Effector CD4-positive, alpha-beta T cell (primary cell): ENCODE data around the gene ADSS1.

Source experiments
- DNase-seq: peaks from one replicate; pipeline ENCODE4 v3.0.0-alpha.2; 2020

Gene ADSS1

DNA sequence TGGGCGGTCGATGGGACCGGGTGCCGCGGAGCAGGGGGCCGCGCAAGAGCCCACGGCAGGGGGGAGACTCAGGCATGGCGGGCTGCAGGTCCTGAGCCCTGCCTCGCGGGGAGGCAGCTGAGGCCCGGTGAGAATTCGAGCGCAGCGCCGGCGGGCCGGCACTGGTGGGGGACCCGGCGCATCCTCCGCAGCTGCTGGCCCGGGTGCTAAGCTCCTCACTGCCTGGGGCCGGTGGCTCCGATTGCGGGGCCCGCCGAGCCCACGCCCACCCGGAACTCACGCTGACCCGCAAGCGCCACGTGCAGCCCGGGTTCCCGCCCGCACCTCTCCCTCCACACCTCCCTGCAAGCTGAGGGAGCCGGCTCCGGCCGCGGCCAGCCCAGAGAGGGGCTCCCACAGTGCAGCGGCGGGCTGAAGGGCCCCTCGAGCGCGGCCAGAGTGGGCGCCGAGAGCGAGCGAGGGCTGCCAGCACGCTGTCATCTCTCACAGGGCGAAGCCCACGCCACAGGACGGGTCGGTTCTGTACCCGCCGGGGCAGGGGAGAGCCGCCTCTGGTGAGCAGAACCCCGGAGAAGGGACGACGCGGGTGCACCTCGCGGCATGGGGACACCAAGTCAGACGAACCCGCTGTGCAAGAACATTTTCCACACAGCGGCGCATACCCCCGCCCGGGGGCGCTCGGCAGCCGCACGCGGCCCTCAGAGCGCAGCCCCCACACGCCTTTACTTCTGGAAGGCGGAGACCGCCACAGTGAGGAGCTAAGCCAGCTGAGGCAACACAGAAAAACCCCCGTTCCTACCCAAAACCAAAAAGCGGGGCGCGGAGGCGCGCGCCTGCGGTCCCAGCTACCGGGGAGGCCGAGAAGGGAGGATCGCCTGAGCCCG lies 27.8 kb downstream of the ADSS1 start:
- no peak for DNase-seq

DNA sequence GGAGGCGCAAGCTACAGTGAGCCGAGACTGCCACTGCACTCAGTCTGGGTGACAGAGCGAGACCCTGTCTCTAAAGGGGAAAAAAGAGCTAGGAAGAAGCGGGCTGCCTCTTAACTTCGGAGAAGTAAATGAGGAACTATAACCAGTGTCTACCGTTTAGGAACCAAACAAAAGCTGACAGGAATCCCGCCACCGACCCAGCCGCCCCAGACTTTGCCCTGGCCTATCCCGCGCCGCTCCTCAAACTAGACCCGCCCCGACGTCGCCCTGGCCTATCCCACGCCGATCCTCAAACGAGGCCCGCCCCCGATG lies 28.4 kb downstream of the ADSS1 start:
- DNase-seq, result no peak

DNA sequence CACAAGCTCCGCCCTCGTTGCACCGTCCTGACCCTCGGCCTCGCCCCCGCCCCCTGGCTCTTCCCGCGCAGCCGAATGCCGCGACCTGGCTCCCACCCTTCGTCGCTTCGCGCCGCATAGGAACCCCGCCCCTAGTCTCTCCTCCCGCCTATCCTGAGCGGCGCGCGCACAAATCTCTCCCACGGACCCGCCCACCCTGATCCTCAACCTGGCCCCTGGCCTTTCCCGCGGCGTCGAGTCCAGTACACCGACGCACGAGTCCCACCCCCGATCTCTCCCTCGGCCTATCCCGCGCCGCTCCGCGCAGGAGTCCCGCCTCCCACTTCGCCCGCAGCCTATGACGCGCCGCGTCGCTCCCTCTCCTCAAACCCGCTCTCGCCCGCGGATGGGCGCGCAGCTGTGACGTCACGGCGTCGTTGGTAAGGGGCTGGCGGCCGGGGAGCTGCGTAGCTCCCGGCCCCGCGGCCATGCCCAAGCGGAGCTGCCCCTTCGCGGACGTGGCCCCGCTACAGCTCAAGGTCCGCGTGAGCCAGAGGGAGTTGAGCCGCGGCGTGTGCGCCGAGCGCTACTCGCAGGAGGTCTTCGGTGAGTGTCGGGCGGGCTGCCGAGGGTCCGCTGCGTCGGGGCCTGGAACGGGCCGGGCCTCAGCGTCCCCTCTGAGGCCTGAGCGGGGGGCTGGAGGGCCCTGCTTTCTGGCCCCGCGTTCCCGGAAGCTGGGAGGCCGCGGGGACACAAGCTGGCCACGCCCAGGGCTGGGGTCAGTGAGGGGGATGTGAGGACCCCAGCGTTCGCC lies 28.9 kb downstream of the ADSS1 start, which contains the start of gene SIVA1:
Gene SIVA1, plus strand, starts transcription at position 413 of the 793 bp plus-strand sequence. Its CDS starts 55 bp downstream, at position 468.
- DNase-seq, result peak; percentile 99

DNA sequence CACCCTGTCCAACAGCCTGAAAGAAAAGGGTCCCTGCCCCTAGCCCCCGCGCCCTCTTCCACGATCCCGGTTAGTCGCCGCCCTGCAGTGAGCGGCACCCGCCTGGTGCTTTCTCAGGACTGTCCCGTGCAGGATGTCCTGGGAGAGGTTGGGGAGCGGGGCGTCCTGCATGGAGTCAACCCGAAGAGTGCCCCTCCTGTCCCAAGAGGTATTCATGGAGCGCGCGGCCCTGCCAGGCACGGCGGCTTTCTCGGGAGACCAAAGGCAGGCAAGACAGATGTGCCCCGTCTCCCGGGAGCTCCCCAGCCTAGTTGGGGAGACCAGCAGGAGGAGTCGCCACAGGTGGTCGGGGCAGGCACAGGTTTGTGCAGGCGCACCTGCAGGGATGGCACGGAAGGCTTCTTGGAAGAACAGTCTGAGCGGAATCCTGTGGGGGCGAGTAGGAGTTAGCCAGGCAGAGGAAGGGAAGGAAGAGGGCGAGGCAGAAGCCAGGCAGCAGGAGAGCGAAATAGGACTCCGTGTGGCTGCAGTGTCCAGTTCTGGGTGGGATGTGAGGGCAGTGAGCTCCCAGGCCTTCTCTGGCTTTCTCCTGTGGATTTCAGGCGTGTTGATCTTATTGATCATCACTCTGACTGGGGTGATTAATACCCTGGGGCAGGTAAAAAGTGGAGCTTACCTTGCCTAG lies 29.6 kb downstream of the ADSS1 start:
- no peak for DNase-seq

GRCh38 chr14:104754213-104754851 lies 30.3 kb downstream of the ADSS1 start:
- no peak for DNase-seq

- no peak for DNase-seq
These were observed 31.6 kb downstream of the ADSS1 start for GRCh38 chr14:104755621-104756020.

- no peak for DNase-seq
These were observed 32.6 kb downstream of the ADSS1 start for GRCh38 chr14:104756477-104757237.

GRCh38 chr14:104757238-104757585 lies 33.2 kb downstream of the ADSS1 start:
- no peak for DNase-seq

GRCh38 chr14:104757681-104758392 lies 33.8 kb downstream of the ADSS1 start:
- no peak for DNase-seq

DNA sequence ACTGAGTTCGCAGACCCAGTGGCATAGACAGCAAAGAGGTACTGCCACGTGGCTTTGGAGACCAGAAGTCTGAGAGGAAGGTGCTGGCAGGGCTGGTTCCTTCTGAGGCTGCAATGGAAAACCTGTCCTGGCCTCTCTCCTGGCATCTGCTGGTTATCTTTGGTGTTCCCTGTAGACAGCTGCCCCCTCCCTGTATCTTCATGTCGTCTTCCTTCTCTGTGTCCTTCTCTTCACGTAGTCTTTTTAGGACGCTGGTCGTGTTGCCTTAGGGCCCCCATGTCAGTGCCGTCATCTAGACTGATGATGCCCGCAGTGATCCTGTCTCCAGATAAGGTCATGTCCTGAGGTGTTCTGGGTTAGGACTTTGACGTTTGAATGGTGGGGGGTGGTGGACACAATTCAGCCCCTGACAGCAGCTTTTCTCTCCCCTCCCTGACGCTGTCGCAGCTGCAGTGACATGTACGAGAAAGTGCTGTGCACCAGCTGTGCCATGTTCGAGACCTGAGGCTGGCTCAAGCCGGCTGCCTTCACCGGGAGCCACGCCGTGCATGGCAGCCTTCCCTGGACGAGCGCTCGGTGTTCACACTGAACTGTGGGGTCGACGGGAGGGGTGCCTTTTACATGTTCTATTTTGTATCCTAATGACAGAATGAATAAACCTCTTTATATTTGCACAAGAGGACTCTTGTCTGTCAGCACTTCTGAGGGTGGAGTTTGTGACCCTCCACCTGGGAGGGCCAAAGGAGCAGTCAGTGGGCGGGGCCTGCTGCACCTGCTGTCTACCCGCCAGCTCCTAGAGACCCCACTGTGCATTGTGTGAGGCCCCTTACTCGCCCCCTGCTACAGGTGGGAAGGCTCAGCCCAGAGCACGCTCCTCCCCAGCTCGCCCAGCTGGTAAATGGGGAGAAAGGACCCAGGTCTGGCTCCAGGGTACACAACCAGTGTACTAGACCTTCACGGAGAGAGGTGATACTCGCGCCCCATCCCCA lies 35.2 kb downstream of the ADSS1 start:
- DNase-seq, result no peak

DNA sequence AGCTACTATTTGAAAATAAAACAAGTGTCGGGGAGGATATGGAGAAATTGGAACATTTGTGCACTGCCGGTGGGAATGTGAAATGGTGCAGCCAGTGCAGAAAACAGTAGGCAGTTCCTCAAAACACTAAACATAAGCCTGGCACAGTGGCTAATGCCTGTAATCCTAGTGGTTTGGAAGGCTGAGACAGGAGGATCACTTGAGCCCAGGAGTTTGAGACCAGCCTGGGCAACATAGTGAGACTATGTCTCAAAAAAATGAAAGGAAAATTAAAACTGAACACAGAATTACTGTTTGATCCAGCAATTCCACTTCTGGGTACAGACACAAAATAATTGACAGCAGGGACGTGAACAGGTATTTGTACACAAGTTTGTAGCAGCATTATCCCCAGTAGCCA lies 41.5 kb downstream of the ADSS1 start:
- DNase-seq, result no peak

DNA sequence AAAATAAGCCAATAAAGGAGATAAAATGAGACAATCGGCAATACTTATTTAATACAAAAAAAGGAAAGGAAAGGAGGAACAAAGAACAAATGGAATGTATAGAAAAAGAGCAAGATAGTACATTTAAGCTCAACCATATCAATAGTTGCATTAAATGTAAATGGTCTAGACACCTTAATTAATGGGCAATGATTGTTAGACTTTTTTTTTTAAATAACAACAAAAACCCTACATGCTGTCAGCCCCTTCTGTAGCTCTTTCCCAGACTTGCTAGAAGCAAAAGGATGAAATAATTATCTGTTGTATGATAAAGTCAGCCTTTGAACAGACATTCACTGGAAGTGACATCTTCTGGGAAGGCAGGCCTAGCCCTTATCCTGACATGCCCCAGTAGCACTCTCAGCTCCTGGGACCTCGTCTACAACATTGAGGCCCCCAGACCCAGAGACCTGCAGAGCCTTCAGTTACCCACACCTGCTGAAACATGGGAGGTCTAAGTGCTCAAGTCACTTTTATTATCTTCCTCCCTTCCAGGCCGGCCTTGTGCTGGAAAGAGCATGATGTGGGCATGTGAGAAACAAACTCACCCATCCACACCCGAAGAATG lies 42.3 kb downstream of the ADSS1 start:
- no peak for DNase-seq

- DNase-seq, result no peak
These were observed 43.0 kb downstream of the ADSS1 start for GRCh38 chr14:104766863-104767633.

DNA sequence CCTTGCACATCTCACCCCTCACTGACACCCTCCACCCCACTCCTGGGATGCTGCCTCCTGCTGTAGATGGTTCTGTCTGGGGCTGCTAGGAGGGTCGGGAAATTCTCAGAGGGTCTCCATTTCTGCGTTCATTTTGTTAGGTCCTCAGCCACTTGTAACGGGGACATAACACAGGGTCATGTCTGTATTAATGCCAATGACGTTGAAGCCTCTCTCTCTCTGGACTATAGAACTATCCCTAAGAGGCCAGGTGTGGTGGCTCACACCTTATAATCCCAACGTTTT lies 43.5 kb downstream of the ADSS1 start:
- DNase-seq, result no peak

GRCh38 chr14:104768437-104769323 lies 44.7 kb downstream of the ADSS1 start:
- peak; percentile 89 for DNase-seq

- no peak for DNase-seq
These were observed 45.5 kb downstream of the ADSS1 start for GRCh38 chr14:104769324-104770071.

GRCh38 chr14:104770072-104770579 lies 46.1 kb downstream of the ADSS1 start:
- no peak for DNase-seq
